Measurements from ENCODE around the gene ZDHHC9.

GRCh38 chrX:129840344-129840743 is 3.3 kb downstream of the ZDHHC9 start:
- no peak for TF ChIP-seq CTCF (IDR thresholded peaks at IDR 0.05; ENCODE audit: insufficient read depth, low read depth, low read length)
- TF ChIP-seq EZH2 (IDR thresholded peaks at IDR 0.05; ENCODE audit: insufficient read depth, low read length) = no peak

All from astrocyte (in vitro differentiated cells and primary cell).